ENCODE data around the gene PNPLA7.
"Not testable (repeated sequence)": the region's sequence is repeated elsewhere in the genome, so short reads cannot be mapped to it uniquely, and the experiment has no call there.

Gene PNPLA7

DNA sequence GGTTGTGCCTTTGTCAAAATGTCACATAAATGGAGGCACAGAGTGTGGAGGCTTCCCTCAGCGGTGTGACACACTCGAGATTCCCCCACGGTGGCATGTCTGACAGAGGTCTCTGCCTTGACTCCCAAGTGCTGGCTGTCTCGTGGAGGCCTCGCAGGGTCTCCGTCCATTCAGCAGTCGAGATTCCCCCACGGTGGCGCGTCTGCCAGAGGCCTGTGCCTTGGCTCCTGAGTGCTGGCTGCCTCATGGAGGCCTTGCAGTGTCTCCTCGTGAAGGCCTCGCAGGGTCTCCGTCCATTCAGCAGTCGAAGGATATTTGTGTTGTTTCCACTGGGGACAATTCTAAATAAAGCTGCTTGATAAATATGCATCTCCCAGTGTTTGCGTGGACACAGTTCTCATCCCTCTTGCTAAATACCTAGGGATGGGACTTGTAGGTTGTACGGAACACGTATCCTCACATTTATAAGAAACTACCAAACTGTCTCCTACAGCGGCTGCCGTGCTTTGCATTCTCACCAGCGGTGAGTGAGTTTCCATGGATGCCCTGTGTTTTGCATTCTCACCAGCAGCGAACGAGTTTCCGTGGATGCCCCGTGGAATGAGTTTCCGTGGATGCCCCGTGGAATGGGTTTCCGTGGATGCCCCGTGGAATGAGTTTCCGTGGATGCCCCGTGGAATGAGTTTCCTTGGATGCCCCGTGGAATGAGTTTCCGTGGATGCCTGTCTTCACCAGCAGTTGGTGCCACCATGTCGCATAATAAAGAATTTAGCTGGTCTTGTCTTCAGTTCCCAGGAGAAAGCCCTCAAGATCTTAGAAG lies 25.8 kb downstream of the PNPLA7 start:
- Histone ChIP-seq H3K4me3 (no peak overlapping the region), H3K27ac (no peak overlapping the region), H3K9me3 (ENCODE audit: low read depth, low read length) (no peaks in the 10 kb centered on the region), H3K36me3 (ENCODE audit: insufficient read depth, low read length) (no peaks in the 10 kb centered on the region), H3K9ac (ENCODE audit: insufficient read length) (no peak overlapping the region)
- no peak for DNase-seq (ENCODE audit: low read depth, low spot score)
- no peak for TF ChIP-seq FOXP2 (optimal IDR thresholded peaks at IDR 0.05; ENCODE audit: control extremely low read depth, extremely low read length, insufficient read depth)
- no peak for TF ChIP-seq POLR2AphosphoS5 (IDR thresholded peaks at IDR 0.05; ENCODE audit: borderline replicate concordance, low read depth, low read length)
- no peak for TF ChIP-seq EZH2 (IDR thresholded peaks at IDR 0.05)

DNA sequence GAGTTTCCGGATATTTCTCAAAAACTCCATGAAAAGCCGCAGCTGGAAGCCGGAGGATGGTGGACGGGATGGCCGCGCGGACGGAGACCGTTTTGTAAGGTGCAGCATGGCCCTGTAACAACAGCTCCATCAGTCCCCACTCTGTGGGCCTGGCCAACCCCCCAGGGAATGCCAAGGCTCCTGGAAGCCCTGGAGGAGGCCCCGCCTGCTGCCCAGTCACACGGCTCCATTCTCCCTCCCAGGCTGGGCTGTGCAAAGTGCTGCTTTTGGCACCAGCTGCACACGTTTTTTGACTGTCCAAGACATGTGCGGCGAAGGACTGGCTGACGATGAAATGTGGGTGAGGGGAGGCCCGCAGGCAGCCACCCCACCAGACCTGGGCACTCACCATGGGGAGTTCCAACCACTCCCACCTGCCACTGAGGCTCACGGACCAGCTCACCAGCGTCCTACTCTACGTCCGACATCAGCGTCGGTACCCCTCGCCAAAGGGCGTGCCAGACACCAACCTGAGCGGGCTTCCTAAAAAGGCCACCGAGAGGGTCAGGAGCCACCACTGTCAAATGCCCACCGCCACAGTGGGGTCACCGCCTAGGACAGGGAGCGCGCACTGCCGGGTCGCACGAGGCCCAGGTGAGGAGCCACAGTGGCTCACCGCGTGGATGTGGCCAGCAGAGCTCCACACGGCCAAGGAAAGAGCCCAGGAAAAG lies 27.3 kb downstream of the PNPLA7 start:
- H3K9ac ChIP-seq (ENCODE audit: insufficient read length) = no peak overlapping the region
- H3K4me3 ChIP-seq = no peak overlapping the region
- H3K27ac ChIP-seq = no peak overlapping the region
- H3K9me3 ChIP-seq (ENCODE audit: low read depth, low read length) = no peaks in the 10 kb centered on the region
- no peak for TF ChIP-seq FOXP2 (optimal IDR thresholded peaks at IDR 0.05; ENCODE audit: control extremely low read depth, extremely low read length, insufficient read depth)
- TF ChIP-seq EZH2 (IDR thresholded peaks at IDR 0.05) = no peak
- TF ChIP-seq POLR2AphosphoS5 (IDR thresholded peaks at IDR 0.05; ENCODE audit: borderline replicate concordance, low read depth, low read length) = no peak
- no peaks in the 10 kb centered on the region for H3K36me3 ChIP-seq (ENCODE audit: insufficient read depth, low read length)
- DNase-seq (ENCODE audit: low read depth, low spot score) = no peak

DNA sequence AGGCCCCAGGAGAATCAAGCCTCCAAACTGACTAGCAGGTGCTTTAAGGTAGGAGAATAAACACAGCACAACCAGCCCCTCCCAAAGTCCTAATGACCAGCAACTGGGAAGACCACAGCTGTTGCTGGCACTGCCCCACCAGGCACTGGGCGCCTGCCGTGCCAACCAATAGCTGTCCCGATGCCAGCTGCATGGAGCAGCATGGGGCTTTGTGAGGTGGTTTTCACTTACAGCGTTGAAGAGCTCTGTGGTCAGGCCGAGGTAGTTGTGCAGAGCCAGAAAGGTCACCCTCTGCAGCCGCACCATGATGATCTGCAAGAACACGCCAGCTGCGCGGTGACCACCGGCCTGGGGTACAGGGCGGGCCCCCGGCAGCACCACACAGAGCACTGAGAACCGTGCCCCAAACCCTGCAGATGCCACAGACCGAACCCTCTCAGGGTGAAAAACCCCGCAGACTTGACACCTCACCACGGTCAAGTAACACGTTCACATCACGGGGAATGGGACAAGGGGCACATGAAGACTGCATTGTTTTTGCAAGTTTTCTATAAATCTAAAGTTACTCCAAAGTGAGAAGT lies 28.7 kb downstream of the PNPLA7 start:
- Histone ChIP-seq H3K9ac (ENCODE audit: insufficient read length) (no peak overlapping the region), H3K4me3 (no peak overlapping the region)
- no peak for DNase-seq (ENCODE audit: low read depth, low spot score)

DNA sequence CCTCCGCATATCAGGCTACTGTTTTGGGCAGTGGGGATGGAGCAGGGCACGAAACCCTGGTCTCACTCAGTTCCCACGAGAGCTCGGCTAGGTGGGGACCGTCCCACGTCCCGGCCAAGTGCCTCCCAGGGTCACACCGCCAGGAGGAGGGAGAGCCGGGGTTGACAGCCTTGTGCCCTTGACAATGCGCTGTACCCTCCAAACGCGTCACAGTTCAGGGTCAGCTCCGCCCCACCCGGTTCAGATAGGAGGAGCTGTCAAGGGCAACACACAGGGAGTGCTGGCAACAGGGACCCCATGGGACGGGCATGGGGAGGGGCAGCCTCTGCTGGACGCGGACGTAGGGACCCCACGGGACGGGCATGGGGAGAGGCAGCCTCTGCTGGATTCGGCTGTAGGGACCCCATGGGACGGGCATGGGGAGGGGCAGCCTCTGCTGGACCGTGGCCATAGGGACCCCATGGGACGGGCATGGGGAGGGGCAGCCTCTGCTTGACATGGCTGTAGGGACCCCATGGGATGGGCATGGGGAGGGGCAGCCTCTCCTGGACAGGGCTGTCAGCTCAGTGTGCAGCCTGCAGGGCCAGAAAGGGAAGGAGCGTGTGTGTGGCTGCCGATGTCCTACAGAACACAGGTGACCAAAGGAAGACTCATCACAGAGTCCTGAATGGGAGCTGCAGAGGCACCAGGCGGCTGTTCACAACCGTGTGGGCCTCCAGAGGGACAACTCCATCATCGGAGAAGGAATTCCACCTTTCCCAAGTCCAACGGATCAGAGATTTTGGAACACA lies 29.4 kb downstream of the PNPLA7 start:
- TF ChIP-seq FOXP2 (optimal IDR thresholded peaks at IDR 0.05; ENCODE audit: control extremely low read depth, extremely low read length, insufficient read depth) = no peak
- TF ChIP-seq EZH2 (IDR thresholded peaks at IDR 0.05) = no peak
- TF ChIP-seq POLR2AphosphoS5 (IDR thresholded peaks at IDR 0.05; ENCODE audit: borderline replicate concordance, low read depth, low read length) = no peak

More for the DNA sequence above, 28.7 kb downstream of the PNPLA7 start:
- no peaks in the 10 kb centered on the region for H3K9me3 ChIP-seq (ENCODE audit: low read depth, low read length)
- TF ChIP-seq FOXP2 (optimal IDR thresholded peaks at IDR 0.05; ENCODE audit: control extremely low read depth, extremely low read length, insufficient read depth) (no peak), EZH2 (IDR thresholded peaks at IDR 0.05) (no peak), POLR2AphosphoS5 (IDR thresholded peaks at IDR 0.05; ENCODE audit: borderline replicate concordance, low read depth, low read length) (no peak)
- no peaks in the 10 kb centered on the region for H3K36me3 ChIP-seq (ENCODE audit: insufficient read depth, low read length)
- no peak overlapping the region for H3K27ac ChIP-seq

DNA sequence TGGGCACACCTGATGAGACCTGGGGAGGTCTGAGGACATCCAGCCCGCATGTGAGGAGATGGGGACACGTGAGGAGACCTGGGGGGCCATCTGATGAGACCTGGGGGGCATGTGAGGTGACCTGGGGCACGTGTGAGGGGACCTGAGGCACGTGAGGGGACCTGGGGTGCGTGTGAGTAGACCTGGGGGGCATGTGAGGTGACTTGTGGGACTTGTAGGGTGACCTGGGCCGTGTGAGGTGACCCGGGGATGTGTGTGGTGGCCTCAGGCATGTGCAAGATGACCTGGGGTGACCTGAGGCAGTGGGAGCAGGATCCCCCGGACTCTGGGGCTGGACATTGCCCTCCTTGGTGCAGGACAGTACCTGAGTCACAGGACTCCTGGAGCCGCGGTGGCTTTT lies 30.6 kb downstream of the PNPLA7 start:
- DNase-seq (ENCODE audit: low read depth, low spot score) = no peak
- Histone ChIP-seq H3K9me3 (ENCODE audit: low read depth, low read length) (no peaks in the 10 kb centered on the region), H3K36me3 (ENCODE audit: insufficient read depth, low read length) (no peaks in the 10 kb centered on the region), H3K4me3 (no peak overlapping the region), H3K9ac (ENCODE audit: insufficient read length) (no peak overlapping the region), H3K27ac (no peak overlapping the region)
- TF ChIP-seq FOXP2 (optimal IDR thresholded peaks at IDR 0.05; ENCODE audit: control extremely low read depth, extremely low read length, insufficient read depth) (no peak), EZH2 (IDR thresholded peaks at IDR 0.05) (no peak), POLR2AphosphoS5 (IDR thresholded peaks at IDR 0.05; ENCODE audit: borderline replicate concordance, low read depth, low read length) (no peak)

More for the DNA sequence above, 29.4 kb downstream of the PNPLA7 start:
- no peak for DNase-seq (ENCODE audit: low read depth, low spot score)
- Histone ChIP-seq H3K9me3 (ENCODE audit: low read depth, low read length) (no peaks in the 10 kb centered on the region), H3K36me3 (ENCODE audit: insufficient read depth, low read length) (no peaks in the 10 kb centered on the region), H3K9ac (ENCODE audit: insufficient read length) (no peak overlapping the region), H3K27ac (no peak overlapping the region), H3K4me3 (no peak overlapping the region)

DNA sequence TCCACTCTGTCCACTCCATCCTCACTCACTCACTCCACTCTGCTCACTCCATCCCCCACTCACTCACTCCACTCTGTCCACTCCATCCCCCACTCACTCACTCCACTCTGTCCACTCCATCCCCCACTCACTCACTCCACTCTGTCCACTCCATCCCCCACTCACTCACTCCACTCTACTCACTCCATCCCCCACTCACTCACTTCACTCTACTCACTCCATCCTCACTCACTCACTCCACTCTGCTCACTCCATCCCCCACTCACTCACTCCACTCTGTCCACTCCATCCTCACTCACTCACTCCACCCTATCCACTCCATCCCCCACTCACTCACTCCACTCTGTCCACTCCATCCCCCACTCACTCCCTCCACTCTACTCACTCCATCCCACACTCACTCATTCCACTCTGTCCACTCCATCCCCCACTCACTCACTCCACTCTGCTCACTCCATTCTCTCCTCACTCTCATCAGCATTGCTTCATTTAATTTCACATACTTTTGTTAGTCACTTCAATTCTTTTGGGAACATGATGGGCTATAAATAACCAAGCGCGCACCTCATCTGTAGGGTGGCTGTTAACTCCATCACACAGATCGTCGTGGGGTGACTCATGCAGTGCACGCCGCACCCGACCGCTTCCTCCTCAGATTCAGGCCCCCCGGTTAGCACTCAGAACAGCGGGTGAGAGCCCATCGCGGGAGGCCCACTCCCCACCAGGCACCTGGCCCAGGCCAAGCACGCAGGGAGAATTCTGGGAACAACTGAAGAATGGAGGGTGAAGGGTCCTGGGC lies 31.3 kb downstream of the PNPLA7 start:
- not testable (repeated sequence) for H3K4me3 ChIP-seq; H3K9me3 ChIP-seq (ENCODE audit: low read depth, low read length); H3K27ac ChIP-seq; DNase-seq (ENCODE audit: low read depth, low spot score); H3K36me3 ChIP-seq (ENCODE audit: insufficient read depth, low read length); H3K9ac ChIP-seq (ENCODE audit: insufficient read length)

DNA sequence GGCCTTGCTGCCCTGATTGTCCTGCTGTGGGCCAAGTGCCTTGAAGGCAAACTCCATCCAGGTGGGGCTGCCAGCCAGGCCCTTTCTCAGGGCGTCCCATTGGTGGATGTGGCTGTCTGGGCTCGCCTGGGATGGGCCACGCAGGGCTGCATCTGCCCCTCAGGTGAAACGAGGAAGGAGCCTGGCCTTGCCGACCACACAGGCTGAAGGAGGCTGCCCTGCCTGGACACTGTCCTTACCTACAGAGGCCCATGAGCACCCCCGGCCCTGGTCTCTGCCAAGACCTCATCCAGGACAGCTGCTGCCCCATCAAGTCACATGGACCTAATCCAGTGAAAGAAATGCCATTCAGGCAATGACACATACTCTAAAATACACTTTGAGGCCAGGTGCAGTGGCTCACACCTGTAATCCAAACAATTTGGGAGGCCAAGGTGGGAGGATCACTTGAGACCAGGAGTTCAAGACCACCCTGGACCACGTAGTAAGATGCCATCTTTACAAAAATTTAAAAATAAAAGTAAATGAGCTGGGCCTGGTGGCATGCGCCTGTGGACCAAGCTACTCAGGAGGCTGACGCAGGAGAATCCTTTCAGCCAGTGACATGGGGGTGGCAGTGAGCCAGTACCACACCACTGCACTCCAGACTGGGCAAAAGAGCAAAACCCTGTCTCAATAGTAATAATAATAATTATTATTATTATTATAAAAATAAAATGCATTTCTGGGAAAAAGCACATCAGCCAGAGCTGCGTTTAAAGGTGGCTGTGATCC lies 33.9 kb downstream of the PNPLA7 start:
- no peak for DNase-seq (ENCODE audit: low read depth, low spot score)
- no peak overlapping the region for H3K4me3 ChIP-seq
- no peak overlapping the region for H3K27ac ChIP-seq
- no peaks in the 10 kb centered on the region for H3K9me3 ChIP-seq (ENCODE audit: low read depth, low read length)
- H3K9ac ChIP-seq (ENCODE audit: insufficient read length) = no peak overlapping the region
- TF ChIP-seq FOXP2 (optimal IDR thresholded peaks at IDR 0.05; ENCODE audit: control extremely low read depth, extremely low read length, insufficient read depth) = no peak
- no peak for TF ChIP-seq EZH2 (IDR thresholded peaks at IDR 0.05)
- TF ChIP-seq POLR2AphosphoS5 (IDR thresholded peaks at IDR 0.05; ENCODE audit: borderline replicate concordance, low read depth, low read length) = no peak
- H3K36me3 ChIP-seq (ENCODE audit: insufficient read depth, low read length) = no peaks in the 10 kb centered on the region

Measured in SK-N-MC (cell line).